ENCODE results near the gene C1orf167. TPM values are rescaled to one million over a fixed set of nuclear protein-coding genes. Genes with fewer than 3 reads are reported as not detected.
A peak's percentile ranks its signal among the peaks of the same experiment; 100 is the strongest.

The C1orf167 gene
- total RNA-seq (2014; rRNA removed; shearing (Covaris generic)) = not detected in 2 replicates
- polyA plus RNA-seq (2015; cell fraction: cytosol; rRNA removed) = 0.15 TPM in 1 of 2 replicates, not detected in the other
- polyA plus RNA-seq (2015; cell fraction: nucleus; rRNA removed) = not detected in 2 replicates

GRCh38 chr1:11761988-11762406 is at the start of gene C1orf167:
C1orf167 (plus strand) TSS chr1:11762193; CDS start chr1:11764401, 2,208 bp downstream.
- DNase-seq (ENCODE audit: low read depth, low spot score) = no peak
- in situ Hi-C loops (cut with HindIII; ENCODE audit: low pct_unique_long_range_greater_than_20kb, low sequenced_read_pairs) = no loop called here

GRCh38 chr1:11712285-11712684 is 49.7 kb upstream of the C1orf167 start:
- in situ Hi-C loops (cut with HindIII; ENCODE audit: low pct_unique_long_range_greater_than_20kb, low sequenced_read_pairs) = no loop called here
- DNase-seq (ENCODE audit: low read depth, low spot score) = no peak

GRCh38 chr1:11713095-11713494 is 48.9 kb upstream of the C1orf167 start:
- DNase-seq (ENCODE audit: low read depth, low spot score) = no peak
- in situ Hi-C loops (cut with HindIII; ENCODE audit: low pct_unique_long_range_greater_than_20kb, low sequenced_read_pairs) = no loop called here

- no peak for DNase-seq (ENCODE audit: low read depth, low spot score)
- in situ Hi-C loops (cut with HindIII; ENCODE audit: low pct_unique_long_range_greater_than_20kb, low sequenced_read_pairs) = no loop called here
Measured at GRCh38 chr1:11714831-11715575, 47.0 kb upstream of the C1orf167 start.

GRCh38 chr1:11719313-11720032 is 42.5 kb upstream of the C1orf167 start:
- in situ Hi-C loops (cut with HindIII; ENCODE audit: low pct_unique_long_range_greater_than_20kb, low sequenced_read_pairs) = no loop called here
- peak; percentile 63 for DNase-seq (ENCODE audit: low read depth, low spot score)

- no peak for DNase-seq (ENCODE audit: low read depth, low spot score)
- in situ Hi-C loops (cut with HindIII; ENCODE audit: low pct_unique_long_range_greater_than_20kb, low sequenced_read_pairs) = no loop called here
Measured at GRCh38 chr1:11720033-11720376, 42.0 kb upstream of the C1orf167 start.

- DNase-seq (ENCODE audit: low read depth, low spot score) = no peak
- in situ Hi-C loops (cut with HindIII; ENCODE audit: low pct_unique_long_range_greater_than_20kb, low sequenced_read_pairs) = no loop called here
Measured at GRCh38 chr1:11720525-11720924, 41.5 kb upstream of the C1orf167 start.

- no peak for DNase-seq (ENCODE audit: low read depth, low spot score)
- in situ Hi-C loops (cut with HindIII; ENCODE audit: low pct_unique_long_range_greater_than_20kb, low sequenced_read_pairs) = no loop called here
Measured at GRCh38 chr1:11721311-11721710, 40.7 kb upstream of the C1orf167 start.

GRCh38 chr1:11722538-11722937 is 39.5 kb upstream of the C1orf167 start:
- no peak for DNase-seq (ENCODE audit: low read depth, low spot score)
- in situ Hi-C loops (cut with HindIII; ENCODE audit: low pct_unique_long_range_greater_than_20kb, low sequenced_read_pairs) = no loop called here

GRCh38 chr1:11725616-11726015 is 36.4 kb upstream of the C1orf167 start:
- DNase-seq (ENCODE audit: low read depth, low spot score) = no peak
- in situ Hi-C loops (cut with HindIII; ENCODE audit: low pct_unique_long_range_greater_than_20kb, low sequenced_read_pairs) = no loop called here

- no peak for DNase-seq (ENCODE audit: low read depth, low spot score)
- in situ Hi-C loops (cut with HindIII; ENCODE audit: low pct_unique_long_range_greater_than_20kb, low sequenced_read_pairs) = no loop called here
Measured at GRCh38 chr1:11727119-11727518, 34.9 kb upstream of the C1orf167 start.

GRCh38 chr1:11728126-11728806 is 33.7 kb upstream of the C1orf167 start:
- in situ Hi-C loops (cut with HindIII; ENCODE audit: low pct_unique_long_range_greater_than_20kb, low sequenced_read_pairs) = no loop called here
- DNase-seq (ENCODE audit: low read depth, low spot score) = no peak

GRCh38 chr1:11729155-11729497 is 32.9 kb upstream of the C1orf167 start:
- in situ Hi-C loops (cut with HindIII; ENCODE audit: low pct_unique_long_range_greater_than_20kb, low sequenced_read_pairs) = no loop called here
- no peak for DNase-seq (ENCODE audit: low read depth, low spot score)

GRCh38 chr1:11729498-11730428 is 32.2 kb upstream of the C1orf167 start:
- in situ Hi-C loops (cut with HindIII; ENCODE audit: low pct_unique_long_range_greater_than_20kb, low sequenced_read_pairs) = no loop called here
- DNase-seq (ENCODE audit: low read depth, low spot score) = no peak

- in situ Hi-C loops (cut with HindIII; ENCODE audit: low pct_unique_long_range_greater_than_20kb, low sequenced_read_pairs) = no loop called here
- no peak for DNase-seq (ENCODE audit: low read depth, low spot score)
Measured at GRCh38 chr1:11730429-11730891, 31.5 kb upstream of the C1orf167 start.

- in situ Hi-C loops (cut with HindIII; ENCODE audit: low pct_unique_long_range_greater_than_20kb, low sequenced_read_pairs) = no loop called here
- DNase-seq (ENCODE audit: low read depth, low spot score) = peak; percentile 64
Measured at GRCh38 chr1:11731691-11732283, 30.2 kb upstream of the C1orf167 start.

- DNase-seq (ENCODE audit: low read depth, low spot score) = no peak
- in situ Hi-C loops (cut with HindIII; ENCODE audit: low pct_unique_long_range_greater_than_20kb, low sequenced_read_pairs) = no loop called here
Measured at GRCh38 chr1:11733306-11733705, 28.7 kb upstream of the C1orf167 start.

All from SK-MEL-5 (cell line).